Activated CD4-positive, CD25-positive, alpha-beta regulatory T cell treated with anti-CD3 and anti-CD28 coated beads, Interleukin-2, amount 50 U/mL, for 72 hours (primary cell): ENCODE results near the gene FREM1.

ENCODE experiments used
- DNase-seq: peaks from one replicate; pipeline ENCODE4 v3.0.0; 2021

The FREM1 gene

GRCh38 chr9:14869671-14870070 is 40.6 kb downstream of the FREM1 start:
- no peak for DNase-seq

GRCh38 chr9:14868772-14869583 is 41.2 kb downstream of the FREM1 start:
- no peak for DNase-seq

- no peak for DNase-seq
Observed at GRCh38 chr9:14868418-14868771, 41.8 kb downstream of the FREM1 start.

- no peak for DNase-seq
Observed at GRCh38 chr9:14866200-14866749, 44.0 kb downstream of the FREM1 start.

- DNase-seq: no peak
Observed at GRCh38 chr9:14864309-14864708, 45.9 kb downstream of the FREM1 start.

GRCh38 chr9:14863402-14863801 is 46.8 kb downstream of the FREM1 start:
- DNase-seq: no peak

- DNase-seq: no peak
Observed at GRCh38 chr9:14857449-14858305, 52.6 kb downstream of the FREM1 start.

- no peak for DNase-seq
Observed at GRCh38 chr9:14849851-14850250, 60.4 kb downstream of the FREM1 start.

- DNase-seq: no peak
Observed at GRCh38 chr9:14849296-14849695, 60.9 kb downstream of the FREM1 start.

GRCh38 chr9:14846871-14847311 is 63.3 kb downstream of the FREM1 start:
- peak; percentile 58 for DNase-seq

- no peak for DNase-seq
Observed at GRCh38 chr9:14843163-14843562, 67.1 kb downstream of the FREM1 start.

GRCh38 chr9:14842269-14842668 is 68.0 kb downstream of the FREM1 start:
- no peak for DNase-seq

- no peak for DNase-seq
Observed at GRCh38 chr9:14838701-14839100, 71.5 kb downstream of the FREM1 start.

- no peak for DNase-seq
Observed at GRCh38 chr9:14836885-14837284, 73.3 kb downstream of the FREM1 start.

GRCh38 chr9:14831661-14832060 is 78.6 kb downstream of the FREM1 start:
- no peak for DNase-seq

GRCh38 chr9:14831074-14831473 is 79.2 kb downstream of the FREM1 start:
- DNase-seq: no peak

GRCh38 chr9:14830057-14830456 is 80.2 kb downstream of the FREM1 start:
- no peak for DNase-seq

GRCh38 chr9:14829204-14829603 is 81.0 kb downstream of the FREM1 start:
- no peak for DNase-seq

- DNase-seq: no peak
Observed at GRCh38 chr9:14827805-14828204, 82.4 kb downstream of the FREM1 start.

GRCh38 chr9:14824481-14824880 is 85.7 kb downstream of the FREM1 start:
- DNase-seq: no peak

GRCh38 chr9:14823800-14824199 is 86.4 kb downstream of the FREM1 start:
- no peak for DNase-seq

- no peak for DNase-seq
Observed at GRCh38 chr9:14822666-14823065, 87.6 kb downstream of the FREM1 start.

- DNase-seq: no peak
Observed at GRCh38 chr9:14819183-14819582, 91.0 kb downstream of the FREM1 start.

GRCh38 chr9:14814249-14814628 is 96.0 kb downstream of the FREM1 start:
- no peak for DNase-seq
